GM12891 (cell line): ENCODE measurements around the gene GTF3C5.

Source experiments
- POLR2A ChIP-seq: IDR thresholded peaks from 2 replicates; pipeline ENCODE4 v1.6.1; 2011; ENCODE audit warnings: low read depth, low read length, control low read depth
- POLR2AphosphoS5 ChIP-seq: IDR thresholded peaks from 2 replicates; pipeline ENCODE4 v1.6.1; 2011; ENCODE audit warnings: low read depth, low read length, control low read depth
- TAF1 ChIP-seq: IDR thresholded peaks from 2 replicates; pipeline ENCODE4 v1.6.1; 2011; ENCODE audit warnings: low read depth, low read length, control low read depth

DNA sequence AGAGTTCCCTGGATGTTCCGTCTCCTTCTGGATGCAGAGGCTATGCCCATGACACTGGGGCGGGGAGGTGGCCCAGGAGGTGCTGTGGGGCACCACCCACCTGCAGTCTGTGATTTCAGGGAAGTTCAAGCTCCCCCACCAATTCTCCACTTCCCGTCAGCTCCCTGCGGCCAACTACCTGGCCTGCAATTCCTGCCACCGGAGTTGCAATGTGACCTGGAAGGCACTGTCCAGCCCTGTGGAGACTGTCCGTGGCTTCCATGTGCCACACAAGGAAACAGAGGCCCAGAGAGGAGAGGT lies 35.7 kb upstream of the GTF3C5 start:
- TF ChIP-seq TAF1 (no peak), POLR2AphosphoS5 (no peak), POLR2A (no peak)
